PFSK-1 (cell line): Measurements from ENCODE around the gene CYP4X1.

Experiments
- POLR2AphosphoS5 ChIP-seq: IDR thresholded peaks from 2 replicates; pipeline ENCODE4 v1.6.1; 2012; ENCODE audit warnings: low read depth, mild to moderate bottlenecking, control low read depth, low read length, moderate library complexity
- SIN3A ChIP-seq: IDR thresholded peaks from 2 replicates; pipeline ENCODE4 v1.6.1; 2012; ENCODE audit warnings: mild to moderate bottlenecking, low read length, moderate library complexity, borderline replicate concordance; ENCODE audit not compliant: insufficient read depth
- TAF1 ChIP-seq: IDR thresholded peaks from 2 replicates; pipeline ENCODE4 v1.6.1; 2012; ENCODE audit warnings: low read length, control low read depth, borderline replicate concordance; ENCODE audit not compliant: insufficient read depth
- TF ChIP-seq, protein P1 (sequence below), 2 experiments: IDR thresholded peaks; 2 replicates each; pipeline versions ENCODE4 v1.6.1 to v1.8.0; 2011 to 2012; ENCODE audit warnings: low read depth in 2 of 2, low read length in 2 of 2, control low read depth in 1 of 2, inconsistent platforms in 1 of 2, mild to moderate bottlenecking in 1 of 2, moderate library complexity in 1 of 2; ENCODE audit not compliant: insufficient read depth in 1 of 2

DNA sequence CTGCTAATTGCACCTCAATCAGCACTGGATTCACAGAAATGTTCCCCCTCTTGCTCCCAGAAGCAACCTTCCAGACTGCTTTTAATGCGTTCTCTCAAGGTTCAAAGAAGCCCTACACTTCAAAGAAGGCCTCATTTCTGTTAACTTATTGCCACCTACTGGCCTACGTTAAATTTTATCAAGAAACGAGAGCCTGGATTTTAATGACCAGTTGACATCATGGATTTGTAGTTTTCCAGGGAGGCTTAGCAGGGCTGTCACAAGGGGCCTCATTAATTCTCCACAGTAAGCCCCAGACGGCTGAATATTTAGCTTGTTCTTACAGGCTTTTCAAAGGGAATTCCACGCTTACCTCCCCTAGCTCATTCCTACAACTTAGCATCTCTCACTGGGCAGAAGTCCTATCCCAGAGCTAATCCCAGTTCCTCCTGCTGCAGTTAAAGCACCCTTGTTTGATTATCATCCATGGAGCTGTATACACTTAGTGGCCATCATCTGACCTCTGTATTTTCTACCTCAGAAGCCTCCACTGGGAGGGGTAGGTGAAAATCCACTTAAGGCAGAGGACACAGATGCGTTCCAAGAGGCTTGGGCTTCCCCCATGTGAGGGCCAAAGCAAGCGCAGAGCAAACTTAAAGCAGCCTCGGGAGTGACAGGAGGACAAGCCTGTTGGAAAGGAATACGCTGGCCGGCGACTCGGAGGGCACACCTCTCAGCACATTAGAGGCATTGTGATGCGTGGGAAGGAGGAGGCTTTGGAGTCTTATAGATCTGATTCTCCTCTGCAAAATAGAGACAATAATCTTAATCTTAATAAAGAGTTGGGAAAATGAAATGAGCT is 32.2 kb upstream of the CYP4X1 start:
- TF ChIP-seq, protein P1, sequence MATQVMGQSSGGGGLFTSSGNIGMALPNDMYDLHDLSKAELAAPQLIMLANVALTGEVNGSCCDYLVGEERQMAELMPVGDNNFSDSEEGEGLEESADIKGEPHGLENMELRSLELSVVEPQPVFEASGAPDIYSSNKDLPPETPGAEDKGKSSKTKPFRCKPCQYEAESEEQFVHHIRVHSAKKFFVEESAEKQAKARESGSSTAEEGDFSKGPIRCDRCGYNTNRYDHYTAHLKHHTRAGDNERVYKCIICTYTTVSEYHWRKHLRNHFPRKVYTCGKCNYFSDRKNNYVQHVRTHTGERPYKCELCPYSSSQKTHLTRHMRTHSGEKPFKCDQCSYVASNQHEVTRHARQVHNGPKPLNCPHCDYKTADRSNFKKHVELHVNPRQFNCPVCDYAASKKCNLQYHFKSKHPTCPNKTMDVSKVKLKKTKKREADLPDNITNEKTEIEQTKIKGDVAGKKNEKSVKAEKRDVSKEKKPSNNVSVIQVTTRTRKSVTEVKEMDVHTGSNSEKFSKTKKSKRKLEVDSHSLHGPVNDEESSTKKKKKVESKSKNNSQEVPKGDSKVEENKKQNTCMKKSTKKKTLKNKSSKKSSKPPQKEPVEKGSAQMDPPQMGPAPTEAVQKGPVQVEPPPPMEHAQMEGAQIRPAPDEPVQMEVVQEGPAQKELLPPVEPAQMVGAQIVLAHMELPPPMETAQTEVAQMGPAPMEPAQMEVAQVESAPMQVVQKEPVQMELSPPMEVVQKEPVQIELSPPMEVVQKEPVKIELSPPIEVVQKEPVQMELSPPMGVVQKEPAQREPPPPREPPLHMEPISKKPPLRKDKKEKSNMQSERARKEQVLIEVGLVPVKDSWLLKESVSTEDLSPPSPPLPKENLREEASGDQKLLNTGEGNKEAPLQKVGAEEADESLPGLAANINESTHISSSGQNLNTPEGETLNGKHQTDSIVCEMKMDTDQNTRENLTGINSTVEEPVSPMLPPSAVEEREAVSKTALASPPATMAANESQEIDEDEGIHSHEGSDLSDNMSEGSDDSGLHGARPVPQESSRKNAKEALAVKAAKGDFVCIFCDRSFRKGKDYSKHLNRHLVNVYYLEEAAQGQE (IDR thresholded peaks at IDR 0.05; ENCODE audit: insufficient read depth in 1 of 2, low read depth in 2 of 2, low read length in 2 of 2): no peak
- TF ChIP-seq POLR2AphosphoS5 (no peak), SIN3A (no peak), TAF1 (no peak)
